KMS-11 (cell line): ENCODE data around the gene GATA2.

Experiments
- H2AFZ ChIP-seq: fragments of 200-600 bp; sonication (generic); 2 replicates; pipeline ENCODE4 v1.6.1; 2016; ENCODE audit warnings: antibody characterized with exemption, mixed run types, low read depth
- H3K27ac ChIP-seq: fragments of 200-600 bp; sonication (generic); 2 replicates; pipeline ENCODE4 v1.6.1; 2016; ENCODE audit warnings: mild to moderate bottlenecking, mixed run types
- H3K27me3 ChIP-seq: fragments of 200-600 bp; sonication (generic); 2 replicates; pipeline ENCODE4 v1.6.1; 2017; ENCODE audit warnings: mild to moderate bottlenecking, low read depth, mixed run types, moderate library complexity; ENCODE audit not compliant: insufficient read depth
- H3K36me3 ChIP-seq: fragments of 200-600 bp; sonication (generic); 2 replicates; pipeline ENCODE4 v1.6.1; 2017; ENCODE audit warnings: mild to moderate bottlenecking, mixed run types; ENCODE audit not compliant: insufficient read depth
- H3K4me1 ChIP-seq: fragments of 200-600 bp; sonication (generic); 2 replicates; pipeline ENCODE4 v1.6.1; 2016; ENCODE audit warnings: mild to moderate bottlenecking, low read depth, mixed run types; ENCODE audit not compliant: poor library complexity, severe bottlenecking
- H3K4me2 ChIP-seq: fragments of 200-600 bp; sonication (generic); 2 replicates; pipeline ENCODE4 v1.7.0; 2016; ENCODE audit warnings: mild to moderate bottlenecking, mixed run types
- H3K4me3 ChIP-seq: fragments of 200-600 bp; sonication (generic); IDR thresholded peaks from 2 replicates; pipeline ENCODE4 v1.6.1; 2017; ENCODE audit warnings: low read depth, low read length, mixed read lengths; ENCODE audit not compliant: insufficient read depth
- H3K79me2 ChIP-seq: fragments of 200-600 bp; sonication (generic); 2 replicates; pipeline ENCODE4 v1.6.1; 2016; ENCODE audit warnings: low read depth, mixed run types; ENCODE audit not compliant: insufficient read depth
- H3K9ac ChIP-seq: fragments of 200-600 bp; sonication (generic); 2 replicates; pipeline ENCODE4 v1.6.1; 2016; ENCODE audit warnings: mild to moderate bottlenecking, mixed run types
- H4K20me1 ChIP-seq: fragments of 200-600 bp; sonication (generic); 2 replicates; pipeline ENCODE4 v1.6.1; 2016; ENCODE audit warnings: mild to moderate bottlenecking, mixed run types; ENCODE audit not compliant: insufficient read depth
- TF ChIP-seq, protein P1 (sequence below): fragments of 200-600 bp; sonication (generic); conservative IDR thresholded peaks from 2 replicates; pipeline ENCODE4 v1.6.1; 2017; ENCODE audit warnings: low read depth, mild to moderate bottlenecking, antibody characterized with exemption, low read length, moderate library complexity, mixed read lengths

Gene GATA2

DNA sequence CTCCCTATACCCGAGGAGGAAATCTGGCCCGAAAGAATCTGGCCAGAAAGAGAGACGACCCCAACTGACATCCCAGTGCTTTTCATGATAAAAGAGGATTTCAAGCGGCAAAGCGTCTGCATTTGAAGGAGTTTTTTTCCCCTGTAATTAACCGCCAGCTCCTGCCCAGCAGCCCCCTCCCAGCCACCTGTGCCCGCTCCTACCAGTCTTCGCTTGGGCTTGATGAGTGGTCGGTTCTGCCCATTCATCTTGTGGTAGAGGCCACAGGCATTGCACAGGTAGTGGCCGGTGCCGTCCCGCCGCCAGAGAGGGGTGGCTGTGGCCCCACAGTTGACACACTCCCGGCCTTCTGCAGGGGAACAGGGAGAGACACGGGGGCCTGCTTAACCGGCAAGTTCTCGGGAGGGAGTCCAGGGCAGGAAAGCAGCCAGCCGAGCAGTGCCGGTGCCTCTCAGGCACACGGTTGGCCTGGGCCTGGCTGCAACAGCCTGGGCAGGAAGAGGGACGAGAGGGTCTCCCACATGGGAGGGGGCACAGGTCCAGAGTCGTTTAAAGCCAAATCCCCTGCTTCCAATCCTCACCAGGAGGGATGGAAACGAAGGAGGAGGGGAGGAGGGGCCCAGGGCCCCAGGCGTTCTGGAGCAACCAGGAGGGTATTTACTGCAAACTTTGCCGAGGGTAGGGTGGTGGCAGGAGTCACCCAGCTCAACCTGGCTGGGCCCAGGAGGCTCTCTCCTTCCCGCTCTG lies 9.2 kb downstream of the GATA2 start:
- no peaks in the 10 kb centered on the region for H3K36me3 ChIP-seq
- H2AFZ ChIP-seq: no peak overlapping the region
- no peak overlapping the region for H3K9ac ChIP-seq
- no peaks in the 10 kb centered on the region for H3K79me2 ChIP-seq
- H3K4me2 ChIP-seq: no peak overlapping the region
- no peak overlapping the region for H3K4me3 ChIP-seq
- TF ChIP-seq, protein P1, sequence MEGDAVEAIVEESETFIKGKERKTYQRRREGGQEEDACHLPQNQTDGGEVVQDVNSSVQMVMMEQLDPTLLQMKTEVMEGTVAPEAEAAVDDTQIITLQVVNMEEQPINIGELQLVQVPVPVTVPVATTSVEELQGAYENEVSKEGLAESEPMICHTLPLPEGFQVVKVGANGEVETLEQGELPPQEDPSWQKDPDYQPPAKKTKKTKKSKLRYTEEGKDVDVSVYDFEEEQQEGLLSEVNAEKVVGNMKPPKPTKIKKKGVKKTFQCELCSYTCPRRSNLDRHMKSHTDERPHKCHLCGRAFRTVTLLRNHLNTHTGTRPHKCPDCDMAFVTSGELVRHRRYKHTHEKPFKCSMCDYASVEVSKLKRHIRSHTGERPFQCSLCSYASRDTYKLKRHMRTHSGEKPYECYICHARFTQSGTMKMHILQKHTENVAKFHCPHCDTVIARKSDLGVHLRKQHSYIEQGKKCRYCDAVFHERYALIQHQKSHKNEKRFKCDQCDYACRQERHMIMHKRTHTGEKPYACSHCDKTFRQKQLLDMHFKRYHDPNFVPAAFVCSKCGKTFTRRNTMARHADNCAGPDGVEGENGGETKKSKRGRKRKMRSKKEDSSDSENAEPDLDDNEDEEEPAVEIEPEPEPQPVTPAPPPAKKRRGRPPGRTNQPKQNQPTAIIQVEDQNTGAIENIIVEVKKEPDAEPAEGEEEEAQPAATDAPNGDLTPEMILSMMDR: no peak
- no peaks in the 10 kb centered on the region for H3K4me1 ChIP-seq
- H3K27ac ChIP-seq: no peak overlapping the region
- H3K27me3 ChIP-seq: peaks cover 97% of the 10 kb centered on the region
- H4K20me1 ChIP-seq: no peaks in the 10 kb centered on the region

GRCh38 chr3:128482666-128483656 lies 10.0 kb downstream of the GATA2 start:
- no peaks in the 10 kb centered on the region for H4K20me1 ChIP-seq
- no peak overlapping the region for H3K4me3 ChIP-seq
- H3K4me2 ChIP-seq: no peak overlapping the region
- no peak overlapping the region for H2AFZ ChIP-seq
- no peak overlapping the region for H3K27ac ChIP-seq
- H3K9ac ChIP-seq: no peak overlapping the region
- H3K27me3 ChIP-seq: peaks cover 96% of the 10 kb centered on the region
- H3K79me2 ChIP-seq: no peaks in the 10 kb centered on the region
- no peaks in the 10 kb centered on the region for H3K4me1 ChIP-seq
- H3K36me3 ChIP-seq: no peaks in the 10 kb centered on the region
- TF ChIP-seq, protein P1: no peak

GRCh38 chr3:128482175-128482574 lies 10.8 kb downstream of the GATA2 start:
- no peaks in the 10 kb centered on the region for H3K36me3 ChIP-seq
- no peaks in the 10 kb centered on the region for H4K20me1 ChIP-seq
- peaks cover 92% of the 10 kb centered on the region for H3K27me3 ChIP-seq
- no peak overlapping the region for H3K4me3 ChIP-seq
- no peaks in the 10 kb centered on the region for H3K79me2 ChIP-seq
- no peak overlapping the region for H2AFZ ChIP-seq
- no peaks in the 10 kb centered on the region for H3K4me1 ChIP-seq
- TF ChIP-seq, protein P1: no peak
- H3K4me2 ChIP-seq: no peak overlapping the region
- no peak overlapping the region for H3K9ac ChIP-seq
- H3K27ac ChIP-seq: no peak overlapping the region

DNA sequence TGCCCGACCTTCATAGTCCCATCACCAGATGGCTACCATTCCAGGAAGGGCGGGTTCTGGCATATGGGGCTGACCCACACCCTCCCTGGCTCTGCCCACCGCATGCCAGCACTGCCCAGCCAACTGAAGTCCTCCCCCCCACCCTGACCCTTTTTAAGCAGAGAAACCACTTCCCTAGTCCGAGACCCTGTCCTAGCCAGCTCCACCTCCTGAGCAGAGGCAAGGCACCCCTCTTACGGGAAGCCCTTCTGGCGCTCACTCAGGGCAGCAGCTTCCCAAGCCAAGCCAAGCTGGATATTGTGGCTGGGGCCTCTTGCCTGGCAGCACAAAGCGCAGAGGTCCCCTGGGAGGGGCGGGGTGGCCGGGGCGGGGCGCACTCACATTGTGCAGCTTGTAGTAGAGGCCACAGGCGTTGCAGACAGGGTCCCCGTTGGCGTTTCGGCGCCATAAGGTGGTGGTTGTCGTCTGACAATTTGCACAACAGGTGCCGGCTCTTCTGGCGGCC lies 11.5 kb downstream of the GATA2 start:
- Histone ChIP-seq H4K20me1 (no peaks in the 10 kb centered on the region), H3K27ac (no peak overlapping the region), H3K79me2 (no peaks in the 10 kb centered on the region), H3K4me2 (no peak overlapping the region), H3K27me3 (peaks cover 88% of the 10 kb centered on the region), H3K4me3 (no peak overlapping the region), H3K9ac (no peak overlapping the region), H3K36me3 (no peaks in the 10 kb centered on the region), H2AFZ (no peak overlapping the region), H3K4me1 (no peaks in the 10 kb centered on the region)
- TF ChIP-seq, protein P1: no peak
